ENCODE data around the gene PTGFRN.

The PTGFRN gene

DNA sequence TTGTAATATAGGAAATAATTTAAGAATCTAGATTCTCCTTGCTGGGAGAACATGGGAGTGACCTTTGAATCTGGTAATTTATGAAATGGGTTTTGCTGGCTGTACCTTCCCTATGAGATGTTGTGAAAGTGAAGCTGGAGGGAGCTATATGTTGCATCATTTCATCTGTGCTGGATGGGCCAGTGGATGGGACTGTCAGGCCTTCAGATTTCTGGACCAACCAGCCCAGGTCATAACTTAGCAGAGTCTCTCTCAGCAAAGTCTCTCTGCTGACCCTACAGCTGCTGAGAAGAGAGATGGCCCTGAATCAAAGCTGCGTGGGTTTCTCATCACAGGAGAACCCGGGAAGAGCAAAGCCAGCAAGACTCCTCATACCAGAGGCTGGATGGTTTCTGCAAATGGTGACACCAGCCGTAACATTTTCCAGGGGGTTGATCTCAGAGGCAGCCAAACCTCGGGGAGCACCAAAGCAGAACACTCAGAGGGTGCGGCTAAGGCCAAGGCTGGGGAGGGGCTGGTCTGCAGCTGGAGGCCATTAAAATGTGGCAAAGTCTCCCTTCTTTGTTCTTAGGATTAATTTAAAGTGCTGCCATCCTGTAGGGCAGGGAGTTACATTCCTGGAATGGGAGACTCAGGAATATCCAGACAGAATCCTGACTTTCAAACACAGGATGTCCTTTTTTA is 18.2 kb upstream of the PTGFRN start:
- DNase-seq, result no peak

DNA sequence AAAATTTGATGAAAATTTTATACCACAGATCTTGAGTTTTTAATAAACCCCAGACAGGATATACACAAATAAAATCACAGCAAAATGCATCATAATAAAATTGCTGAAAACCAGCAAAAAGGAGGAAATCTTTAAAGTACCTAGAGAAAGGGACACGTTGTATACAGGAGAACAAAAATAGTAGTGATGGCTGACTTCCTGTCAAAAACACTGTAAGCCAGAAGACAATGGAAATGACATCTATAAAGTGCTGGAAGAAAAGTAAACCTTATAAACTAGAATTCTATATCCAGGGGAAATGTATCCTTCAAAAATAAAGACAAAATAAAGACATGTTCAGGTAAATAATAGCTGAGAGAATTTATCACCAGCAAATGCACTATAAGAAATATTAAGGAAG is 14.6 kb upstream of the PTGFRN start:
- DNase-seq, result no peak

DNA sequence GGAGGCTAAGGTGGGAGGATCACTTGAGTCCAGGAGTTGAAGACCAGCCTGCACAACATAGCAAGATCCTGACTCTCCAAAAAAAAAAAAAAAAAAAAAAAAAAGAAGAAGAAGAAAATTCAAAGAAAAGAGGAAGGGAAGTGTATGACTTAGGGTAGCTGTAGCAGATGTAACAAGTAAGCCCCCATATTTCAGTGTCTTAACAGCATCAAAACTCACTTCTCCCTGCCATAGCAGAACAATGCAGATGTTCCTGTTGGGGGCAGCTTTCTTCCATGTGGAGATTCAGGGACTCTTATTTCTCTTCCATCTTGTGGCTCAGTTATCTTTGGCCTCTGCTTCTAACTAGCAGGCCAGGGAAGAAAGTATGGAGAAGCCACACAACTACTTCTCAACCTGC is 10.2 kb upstream of the PTGFRN start:
- no peak for DNase-seq

DNA sequence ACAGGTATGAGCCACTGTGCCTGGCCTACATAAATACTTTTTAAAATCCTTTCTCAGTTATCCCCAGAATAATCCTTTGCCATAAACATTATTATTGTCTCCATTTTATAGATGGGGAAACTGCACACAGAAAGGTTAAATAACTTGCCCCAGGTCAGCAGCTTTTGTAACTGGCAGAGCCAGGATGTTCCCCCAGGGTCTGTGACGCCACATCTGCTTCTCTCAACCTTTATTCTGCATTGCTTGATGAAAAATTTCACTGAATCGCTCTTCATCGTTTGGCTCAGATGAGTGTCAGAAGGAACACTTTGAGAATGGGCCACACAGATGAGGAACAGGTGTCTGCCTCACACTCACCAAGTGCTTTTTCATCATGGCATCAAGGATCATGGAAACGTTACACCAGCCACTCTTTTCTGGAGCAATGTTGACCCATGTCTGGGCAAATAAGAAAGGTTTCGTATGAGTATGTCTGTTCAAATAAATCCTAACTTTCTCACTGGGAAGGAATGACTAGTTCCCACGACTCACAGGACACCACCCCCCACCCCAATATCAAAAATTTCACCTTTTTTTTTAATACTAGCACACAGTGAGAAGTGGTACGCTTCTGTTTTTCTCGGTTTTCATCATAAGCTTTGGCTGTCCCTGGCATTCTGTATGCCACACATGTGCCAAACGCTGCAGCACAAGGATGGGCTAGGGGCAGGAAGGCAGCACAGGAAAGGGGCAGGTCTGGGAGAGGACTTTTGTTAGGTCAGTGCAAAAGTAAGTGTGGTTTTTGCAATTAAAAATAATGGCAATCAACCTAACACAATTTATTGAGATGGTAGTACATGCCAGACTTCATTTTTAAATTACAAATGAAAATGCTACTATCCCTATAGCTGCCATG is 9.0 kb upstream of the PTGFRN start:
- no peak for DNase-seq

DNA sequence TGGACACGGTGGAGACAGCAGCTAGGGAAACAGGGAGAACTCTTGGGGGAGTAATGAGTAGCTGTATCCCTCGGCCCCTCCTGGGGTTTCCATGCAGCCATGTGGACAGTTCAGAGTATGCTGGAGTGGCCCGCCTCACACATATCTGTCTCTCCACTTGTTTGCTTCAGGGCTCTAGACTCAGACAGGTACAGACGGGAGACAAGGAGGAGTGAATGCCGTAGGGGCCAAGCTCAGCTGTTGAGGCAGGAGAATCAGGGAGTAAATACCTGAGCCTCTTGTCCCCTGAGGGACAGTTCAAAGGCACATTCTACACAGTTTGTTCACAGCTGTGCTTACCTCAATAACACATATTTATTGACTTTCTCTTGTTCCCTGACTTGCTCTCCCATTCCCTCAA is 7.7 kb upstream of the PTGFRN start:
- DNase-seq, result no peak

DNA sequence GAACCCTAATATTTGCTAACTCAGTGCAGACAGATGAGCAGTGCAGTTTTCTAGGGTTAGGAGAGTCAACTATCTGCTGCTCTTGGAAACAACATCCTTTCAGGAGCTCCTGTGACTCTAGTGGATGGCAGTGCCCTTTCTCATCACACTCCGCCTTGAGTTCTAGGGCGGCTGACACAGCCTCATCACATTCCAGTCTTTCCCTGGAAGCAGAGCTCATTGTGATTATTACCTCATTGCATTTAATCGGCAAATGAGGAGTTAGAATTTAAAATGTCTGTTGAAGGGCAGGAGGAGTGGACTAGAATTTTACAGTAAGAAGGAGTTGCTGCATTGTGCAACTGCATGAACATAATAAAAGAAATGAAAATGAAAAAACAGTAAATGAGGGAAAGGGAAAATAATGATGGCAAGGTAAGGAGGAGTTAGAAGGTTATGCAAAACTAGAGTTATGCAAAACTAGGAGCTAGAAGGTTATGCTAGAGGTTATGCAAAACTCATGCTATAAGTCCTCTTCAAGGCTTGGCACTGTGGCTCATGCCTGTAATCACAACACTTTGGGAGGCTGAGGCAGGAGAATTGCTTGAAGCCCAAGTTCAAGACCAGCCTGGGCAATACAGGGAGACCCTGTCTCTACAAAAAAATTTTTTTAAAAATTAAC is 6.9 kb upstream of the PTGFRN start:
- no peak for DNase-seq

DNA sequence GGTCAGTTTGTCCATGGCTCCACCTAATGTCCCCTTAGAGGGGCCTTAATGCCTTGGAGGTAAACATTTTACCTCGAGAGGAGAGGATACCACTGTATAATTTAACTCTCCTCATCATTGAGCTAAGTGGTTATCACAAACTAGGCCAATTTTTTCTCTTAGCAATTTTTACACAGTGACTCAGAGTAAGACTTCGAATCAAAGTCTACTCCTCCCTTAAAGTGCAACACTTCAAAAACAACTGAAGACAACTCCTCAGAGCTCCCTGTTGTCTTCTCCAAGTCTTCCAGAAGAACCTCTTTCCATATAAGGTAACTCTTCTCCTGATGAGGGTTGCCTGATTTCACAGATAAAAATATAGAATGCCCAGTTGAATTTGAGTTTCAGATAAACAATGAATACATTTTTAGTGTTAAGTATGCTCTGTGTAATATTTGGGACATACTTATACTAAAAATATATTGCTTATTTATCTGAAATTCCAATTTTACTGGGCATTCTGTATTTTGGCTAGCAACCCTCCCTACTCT is 4.9 kb upstream of the PTGFRN start:
- DNase-seq, result no peak

DNA sequence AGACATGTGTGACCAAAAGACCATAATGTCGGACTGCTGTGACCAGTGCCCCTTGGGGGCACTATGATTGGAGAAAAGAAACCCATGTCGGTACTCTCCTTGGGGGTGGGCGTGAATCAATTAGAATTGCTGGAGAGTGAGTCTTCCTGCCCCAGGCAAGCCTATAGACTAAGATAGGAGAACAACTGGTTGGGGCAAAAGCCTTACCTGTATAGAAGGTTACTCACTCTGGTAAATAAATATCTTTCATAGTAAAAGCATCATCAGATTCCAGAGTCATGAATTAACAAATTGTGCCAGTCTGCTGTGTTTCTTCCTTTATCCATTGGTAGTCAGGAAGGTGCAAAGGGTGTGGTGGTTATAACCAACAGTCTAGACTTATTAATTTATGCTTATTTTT is 2.9 kb upstream of the PTGFRN start:
- DNase-seq, result no peak

DNA sequence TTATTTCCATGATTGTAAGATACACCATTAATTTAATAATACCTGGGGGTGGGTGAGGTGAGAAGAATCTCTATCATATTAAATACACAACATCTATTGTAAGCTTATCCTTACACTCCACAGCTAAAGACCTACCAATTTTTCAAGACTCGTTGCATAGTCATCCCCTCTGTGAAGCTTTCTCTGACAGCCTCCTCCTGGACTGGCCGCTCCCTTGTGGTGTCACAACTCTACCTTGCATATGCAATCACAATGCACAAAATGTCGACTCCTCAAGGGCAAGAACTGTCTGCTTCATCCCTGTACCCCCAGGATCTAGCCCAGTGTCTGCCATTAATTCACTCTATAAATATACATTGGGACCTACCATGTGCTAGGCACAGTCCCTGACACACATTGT is 2.4 kb upstream of the PTGFRN start:
- DNase-seq, result no peak

DNA sequence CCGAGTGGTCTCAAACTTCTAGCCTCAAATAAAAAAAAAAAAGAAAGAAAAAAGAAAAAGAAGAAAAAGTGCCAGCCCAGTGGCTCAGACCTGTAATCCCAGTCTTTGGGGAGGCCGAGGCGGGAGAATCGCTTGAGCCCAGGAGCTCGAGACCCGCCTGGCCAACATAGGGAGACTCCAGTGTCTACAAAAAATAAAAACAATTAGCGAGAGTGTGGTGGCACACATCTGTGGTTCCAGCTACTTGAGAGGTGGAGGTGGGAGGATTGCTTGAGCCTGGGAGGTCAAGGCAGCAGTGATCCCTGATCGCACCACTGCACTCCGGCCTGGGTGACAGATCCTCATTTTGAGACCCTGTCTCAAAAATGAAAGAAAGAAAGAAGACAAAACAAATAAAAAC is 1.4 kb upstream of the PTGFRN start:
- DNase-seq, result no peak

DNA sequence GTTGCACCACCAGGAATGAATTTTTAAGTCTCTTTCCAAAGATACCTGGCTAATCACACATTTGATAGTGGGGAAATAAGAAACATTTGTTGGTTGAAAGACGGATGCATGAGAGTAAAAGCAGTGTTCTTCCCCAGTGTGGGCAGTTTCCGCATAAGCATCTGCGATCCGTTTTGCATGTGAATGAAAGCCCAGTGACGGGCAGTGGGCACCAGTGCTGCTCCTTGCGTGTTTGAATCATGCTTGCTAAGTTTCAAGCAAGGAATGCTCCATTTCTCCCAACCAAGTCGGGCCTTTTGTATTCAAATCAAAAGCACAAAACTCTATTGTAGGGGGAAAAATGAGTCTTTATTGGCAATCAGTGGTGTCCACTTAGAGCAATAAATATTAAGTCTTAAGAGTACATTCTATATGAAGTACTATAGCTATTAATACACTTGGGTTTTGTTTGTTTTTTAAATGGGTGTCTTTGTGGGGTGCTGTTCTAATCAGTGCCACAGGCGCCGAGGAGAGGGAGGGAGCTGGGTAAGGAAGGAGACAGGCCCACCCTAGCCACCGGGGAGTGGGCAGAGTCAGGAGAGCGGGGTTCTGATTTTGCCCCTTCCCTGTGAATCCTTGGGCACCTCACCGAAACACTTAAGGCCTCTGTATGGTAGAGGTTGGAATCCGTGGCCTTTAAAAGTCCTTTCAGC is 750 bp upstream of the PTGFRN start:
- DNase-seq, result no peak

DNA sequence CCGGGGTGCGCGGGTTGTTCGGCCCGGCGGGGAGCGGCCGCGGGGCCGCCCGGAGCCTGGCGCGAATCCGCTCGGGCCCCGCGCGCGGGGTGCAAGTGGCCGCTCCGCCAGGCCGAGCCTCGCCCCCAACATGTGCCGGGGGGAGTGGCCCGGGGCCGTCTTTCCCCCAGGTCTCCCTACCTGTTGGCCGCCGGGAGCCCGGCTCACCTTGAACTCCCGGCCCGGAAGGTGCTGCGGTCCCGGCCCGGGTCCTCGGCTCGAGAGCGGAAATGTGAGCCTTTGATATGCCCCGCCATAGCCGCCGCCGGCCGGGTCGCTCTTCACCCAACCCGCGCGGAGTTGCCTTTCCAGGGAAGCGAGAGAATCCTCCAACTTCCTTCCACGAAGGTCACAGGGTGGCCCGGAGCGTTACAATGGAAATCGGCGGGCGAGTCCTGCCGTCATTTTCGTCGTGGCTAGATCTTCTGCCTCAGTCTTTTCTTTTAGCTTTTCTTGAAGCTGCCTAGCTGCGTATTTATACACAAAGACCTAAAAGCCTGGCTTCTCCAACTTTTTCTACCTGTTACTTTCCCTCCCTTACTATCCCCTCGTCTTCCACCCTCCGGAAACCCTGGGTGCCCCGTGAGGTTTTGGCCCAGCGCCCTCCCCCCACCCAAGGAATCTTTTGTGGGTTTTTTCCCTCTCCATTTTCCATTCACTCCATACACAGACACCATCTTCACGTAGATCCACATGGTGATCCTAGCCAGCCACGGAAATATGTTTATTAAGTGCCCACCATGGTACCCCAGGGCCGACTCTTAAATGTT is 867 bp downstream of the PTGFRN start:
- DNase-seq, result no peak

DNA sequence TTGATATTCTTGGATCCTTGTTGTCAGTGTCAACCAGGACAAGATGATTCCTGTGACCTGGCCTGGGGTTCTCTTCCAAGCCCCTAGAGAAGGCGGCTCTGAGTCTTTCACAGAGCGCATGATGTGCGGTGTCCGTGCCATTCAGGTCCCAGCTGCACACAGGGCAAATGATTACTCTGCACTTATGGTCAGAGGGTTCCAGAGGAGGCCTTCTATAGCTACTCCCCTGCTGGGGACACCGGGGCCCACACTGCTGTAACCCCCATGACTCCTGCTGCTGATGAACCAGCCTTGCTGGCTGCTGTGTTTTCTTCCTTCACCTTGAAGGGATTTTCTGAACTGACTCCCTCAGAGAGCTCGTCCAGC is 1.5 kb downstream of the PTGFRN start:
- no peak for DNase-seq

DNA sequence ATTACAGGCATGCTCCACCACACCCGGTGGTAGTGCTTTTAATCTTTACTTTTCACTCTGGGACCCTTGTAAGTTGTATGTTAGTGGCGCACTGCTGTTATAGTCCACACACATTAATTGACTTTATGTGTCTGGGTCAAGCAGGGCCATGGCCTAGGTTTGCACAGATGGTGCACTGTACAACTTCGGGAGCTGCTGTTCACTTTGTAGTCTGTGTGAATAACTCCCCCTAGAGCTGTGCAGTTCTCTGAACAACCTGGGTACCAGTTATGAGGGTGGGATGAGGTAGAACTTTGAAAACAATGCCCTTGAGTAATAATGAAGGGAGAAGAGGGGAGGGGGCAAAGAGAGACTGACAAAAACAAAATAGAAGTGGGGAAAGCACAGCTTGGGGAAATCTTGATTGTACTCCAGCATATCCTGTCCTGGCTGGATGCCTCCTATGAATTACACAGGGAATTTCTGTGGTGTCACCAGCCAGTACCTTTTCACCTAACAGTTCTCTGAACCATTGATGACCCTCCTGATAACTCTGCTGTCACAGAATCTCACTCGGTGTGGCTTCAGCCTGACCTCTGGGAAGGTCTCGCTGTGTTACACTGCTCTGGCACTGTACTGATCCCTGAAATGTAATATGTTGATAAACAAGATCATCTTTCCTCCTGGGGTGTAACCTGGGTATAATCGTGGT is 2.2 kb downstream of the PTGFRN start:
- DNase-seq, result no peak

DNA sequence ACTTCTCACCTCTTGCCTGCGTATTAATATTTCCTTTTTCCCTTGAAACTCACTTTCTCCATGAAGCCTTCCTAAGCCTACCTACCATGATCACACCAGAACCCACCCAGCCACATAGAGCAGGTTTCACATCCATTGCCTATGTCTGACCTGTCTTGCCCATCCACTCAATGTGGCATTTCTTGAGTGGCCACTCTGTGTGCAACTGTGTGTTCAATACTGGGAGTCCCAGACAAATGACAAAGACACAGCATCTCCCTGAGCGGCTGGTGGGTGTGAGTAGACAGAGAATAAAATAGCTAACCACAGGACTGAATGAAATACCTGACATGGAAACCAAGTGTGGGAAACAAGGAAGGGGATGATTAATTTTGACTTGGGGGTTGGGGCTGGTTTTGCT is 3.1 kb downstream of the PTGFRN start:
- no peak for DNase-seq

DNA sequence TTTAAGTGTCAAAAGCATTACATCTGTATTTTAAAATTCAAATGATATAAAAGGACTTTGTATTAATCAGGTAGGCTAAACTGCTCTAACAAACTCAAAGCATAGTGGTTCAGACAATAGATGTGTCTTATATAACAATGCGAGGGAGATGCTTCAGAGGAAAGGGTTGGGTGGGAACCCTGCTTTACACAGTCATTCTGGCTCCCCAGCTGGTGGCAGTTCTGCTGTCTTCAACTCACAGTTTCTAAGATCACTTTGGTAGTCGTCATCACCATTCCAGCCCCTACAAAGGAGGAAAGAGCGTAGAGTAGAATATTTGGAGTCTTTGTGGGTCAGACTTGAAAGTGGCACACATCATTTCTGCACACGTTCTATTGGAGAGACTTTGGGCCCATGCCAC is 4.2 kb downstream of the PTGFRN start:
- DNase-seq, result no peak

DNA sequence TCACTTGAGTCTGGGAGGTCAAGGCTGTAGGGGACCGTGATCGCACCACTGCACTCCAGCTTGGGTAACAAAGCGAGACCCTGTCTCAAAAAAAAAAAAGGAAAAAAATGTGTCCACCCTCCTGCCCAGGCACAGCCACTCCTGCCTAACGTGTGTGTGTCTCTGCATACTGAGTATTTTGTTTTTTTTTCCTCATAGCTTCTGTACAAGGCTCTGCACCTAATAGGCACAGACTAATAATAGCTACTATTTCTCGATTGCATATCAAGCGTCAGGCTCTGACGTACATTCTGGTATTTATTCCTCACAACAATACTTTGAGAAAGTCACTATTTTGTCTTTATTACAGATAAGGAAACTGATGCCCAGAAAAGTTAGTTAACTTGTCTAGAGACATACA is 5.0 kb downstream of the PTGFRN start:
- DNase-seq, result no peak

DNA sequence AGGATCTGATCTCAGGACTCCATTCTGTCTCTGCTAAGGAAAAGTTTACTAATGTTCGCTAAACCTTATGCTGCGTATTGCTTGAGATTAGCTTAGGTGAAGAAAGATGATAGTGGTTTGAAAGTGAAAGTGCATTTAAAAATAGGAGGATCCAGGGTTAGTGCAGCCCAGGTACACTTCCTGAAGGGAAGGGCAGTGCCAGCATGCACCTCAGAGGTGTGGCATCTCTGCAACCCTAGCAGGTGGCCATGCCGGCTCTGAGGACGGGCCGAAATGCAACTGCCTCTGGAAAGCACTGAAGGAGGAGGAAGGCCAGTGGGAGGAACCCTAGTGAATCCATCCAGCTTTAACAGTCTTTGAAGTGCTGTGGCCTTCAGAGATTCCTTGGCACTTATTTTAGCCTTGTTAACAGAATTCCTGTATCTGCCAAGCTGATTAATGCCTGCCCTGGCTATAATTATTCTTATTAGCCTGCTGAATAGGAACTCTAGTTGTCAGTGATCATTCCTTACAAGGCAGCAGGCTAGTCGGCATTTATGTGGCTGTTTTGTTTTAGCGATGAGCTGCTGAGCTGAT is 5.5 kb downstream of the PTGFRN start:
- no peak for DNase-seq

DNA sequence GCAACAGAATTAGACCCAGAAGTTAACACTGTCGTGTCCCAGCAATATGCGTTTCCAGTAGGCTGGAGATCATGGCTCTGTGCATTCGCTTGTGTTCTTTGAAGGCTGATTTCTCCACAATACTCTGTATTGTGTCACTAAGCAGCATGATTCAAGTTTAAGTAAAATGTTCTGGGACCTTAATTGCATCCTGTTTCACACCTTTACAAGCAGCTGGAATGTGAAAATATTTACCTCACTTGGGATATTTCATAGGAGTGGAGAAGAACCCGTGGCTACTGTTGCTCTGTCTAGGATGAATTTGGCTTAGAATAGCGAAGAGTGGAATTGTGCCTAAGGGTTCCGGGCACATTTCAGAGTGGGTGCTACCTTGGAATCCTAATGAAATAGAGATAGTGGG is 6.3 kb downstream of the PTGFRN start:
- DNase-seq, result no peak

DNA sequence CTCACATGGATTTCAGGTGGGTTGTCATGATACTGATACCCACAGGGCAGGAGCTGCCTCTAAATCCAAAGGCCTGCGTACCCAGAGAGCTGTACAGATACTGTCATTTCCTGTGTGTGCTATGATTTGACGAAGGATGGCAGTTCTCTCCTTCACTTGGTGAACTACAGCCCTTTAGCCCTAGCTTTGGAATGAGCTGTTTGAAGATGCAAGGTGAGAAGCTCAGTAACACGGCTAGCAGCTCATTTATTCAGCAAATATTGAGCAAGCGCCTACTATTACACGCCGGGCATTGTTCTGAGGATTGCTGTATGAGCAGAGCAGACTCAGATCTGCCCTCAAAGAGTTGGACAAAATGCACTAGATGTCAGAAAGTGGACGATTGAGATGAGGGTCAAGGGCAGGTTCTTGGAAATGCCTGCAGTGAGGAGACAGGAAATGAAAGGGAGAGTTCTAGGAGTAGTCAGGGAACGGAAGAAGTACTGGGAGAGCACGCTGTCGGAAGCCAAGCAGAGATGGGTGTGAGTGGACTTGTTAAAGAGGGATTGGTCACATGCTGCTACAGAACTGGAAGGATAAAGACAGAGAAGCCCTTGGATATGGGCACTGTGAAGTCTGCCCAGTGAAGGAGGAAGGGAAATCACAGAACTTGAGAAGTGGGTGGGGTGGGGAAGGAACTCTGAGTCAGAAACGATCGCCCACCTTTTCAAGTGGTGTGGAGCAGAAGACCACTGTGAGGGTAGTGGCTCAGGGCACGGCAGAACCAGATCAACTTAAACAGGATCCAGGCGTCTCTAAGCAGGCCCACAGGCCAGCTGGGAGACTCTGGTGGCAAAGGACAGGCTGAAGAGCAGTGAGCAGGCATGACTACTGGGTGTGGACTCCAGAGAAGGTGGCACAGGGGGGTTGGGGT is 7.1 kb downstream of the PTGFRN start:
- DNase-seq, result no peak
